SU-DHL-6 (cell line): ENCODE results near the gene RRP12.

ENCODE experiments used
- H2AFZ ChIP-seq: fragments of 200-600 bp; sonication (generic); 2 replicates; pipeline ENCODE4 v1.6.1; 2014; ENCODE audit warnings: low read depth, mild to moderate bottlenecking, moderate library complexity, mixed read lengths, antibody characterized with exemption, low read length; ENCODE audit not compliant: severe bottlenecking
- H3F3A ChIP-seq: fragments of 200-600 bp; shearing (Covaris generic); 2 replicates; pipeline ENCODE4 v1.6.0; 2016; ENCODE audit warnings: antibody characterized with exemption, mild to moderate bottlenecking; ENCODE audit not compliant: insufficient read depth
- H3K27ac ChIP-seq: fragments of 200-600 bp; sonication (generic); 2 replicates; pipeline ENCODE4 v1.5.1; 2016; ENCODE audit warnings: low read depth, mild to moderate bottlenecking, low read length, moderate library complexity, mixed read lengths
- H3K27me3 ChIP-seq: fragments of 200-600 bp; sonication (generic), shearing (Covaris generic); 2 replicates; pipeline ENCODE4 v1.6.0; 2014; ENCODE audit warnings: mild to moderate bottlenecking, low read length
- H3K36me3 ChIP-seq: fragments of 200-600 bp; sonication (generic); 2 replicates; pipeline ENCODE4 v1.6.1; 2014; ENCODE audit warnings: mild to moderate bottlenecking, low read length, mixed read lengths
- H3K4me2 ChIP-seq: fragments of 300-600, 200-600 bp; shearing (Covaris generic), sonication (generic); 2 replicates; pipeline ENCODE4 v1.6.0; 2014; ENCODE audit warnings: low read length, low read depth, mild to moderate bottlenecking; ENCODE audit not compliant: poor library complexity, severe bottlenecking
- H3K4me3 ChIP-seq: fragments of 200-600 bp; sonication (generic); 2 replicates; pipeline ENCODE4 v1.5.1; 2014; ENCODE audit warnings: antibody characterized with exemption, low read length, mild to moderate bottlenecking, mixed read lengths; ENCODE audit not compliant: insufficient read depth, poor library complexity, severe bottlenecking
- H3K79me2 ChIP-seq: fragments of 200-600 bp; sonication (generic); 2 replicates; pipeline ENCODE4 v1.6.1; 2014; ENCODE audit warnings: mild to moderate bottlenecking, low read length, moderate library complexity; ENCODE audit not compliant: insufficient read depth
- H3K9ac ChIP-seq: fragments of 200-600 bp; sonication (generic); 2 replicates; pipeline ENCODE4 v1.7.0; 2014; ENCODE audit warnings: mild to moderate bottlenecking, low read length
- H3K9me2 ChIP-seq: fragments of 200-600 bp; sonication (generic); replicated peaks from 2 replicates; pipeline ENCODE4 v1.6.1; 2014; ENCODE audit warnings: low read length; ENCODE audit not compliant: insufficient read depth
- H3K9me3 ChIP-seq: fragments of 200-600 bp; sonication (generic); 2 replicates; pipeline ENCODE4 v1.6.1; 2014; ENCODE audit warnings: low read length, mixed read lengths; ENCODE audit not compliant: insufficient read depth
- H4K20me1 ChIP-seq: fragments of 200-600 bp; sonication (generic); 2 replicates; pipeline ENCODE4 v1.6.1; 2014; ENCODE audit warnings: low read depth, mild to moderate bottlenecking, antibody characterized with exemption, low read length, moderate library complexity, mixed read lengths
- CTCF ChIP-seq: fragments of 200-600 bp; sonication (generic); IDR thresholded peaks from one replicate; pipeline ENCODE4 v1.5.1; 2017; ENCODE audit warnings: antibody characterized with exemption, mild to moderate bottlenecking, low read length, moderate library complexity; ENCODE audit not compliant: insufficient read depth, poor library complexity, severe bottlenecking
- EZH2phosphoT487 ChIP-seq: fragments of 200-600 bp; sonication (generic), shearing (Covaris generic); conservative IDR thresholded peaks from 2 replicates; pipeline ENCODE4 v1.6.1; 2018; ENCODE audit warnings: mild to moderate bottlenecking, antibody characterized with exemption, low read length, moderate library complexity, mixed read lengths

RRP12 gene

GRCh38 chr10:97329766-97330165 is 71.4 kb downstream of the RRP12 start:
- no peak overlapping the region for H3K9ac ChIP-seq
- H2AFZ ChIP-seq = no peak overlapping the region
- no peak overlapping the region for H3K27ac ChIP-seq
- no peaks in the 10 kb centered on the region for H3K9me3 ChIP-seq
- no peaks in the 10 kb centered on the region for H4K20me1 ChIP-seq
- no peak overlapping the region for H3K4me3 ChIP-seq
- no peaks in the 10 kb centered on the region for H3K79me2 ChIP-seq
- no peaks in the 10 kb centered on the region for H3F3A ChIP-seq
- no peaks in the 10 kb centered on the region for H3K9me2 ChIP-seq
- H3K27me3 ChIP-seq = no peaks in the 10 kb centered on the region
- TF ChIP-seq CTCF = no peak
- no peak for TF ChIP-seq EZH2phosphoT487
- H3K4me2 ChIP-seq = no peak overlapping the region
- H3K36me3 ChIP-seq = no peaks in the 10 kb centered on the region

- Histone ChIP-seq H3K27me3 (no peaks in the 10 kb centered on the region), H3F3A (no peaks in the 10 kb centered on the region), H3K36me3 (no peaks in the 10 kb centered on the region), H4K20me1 (no peaks in the 10 kb centered on the region), H2AFZ (no peak overlapping the region), H3K4me2 (no peak overlapping the region), H3K79me2 (no peaks in the 10 kb centered on the region), H3K4me3 (no peak overlapping the region), H3K9me3 (no peaks in the 10 kb centered on the region), H3K27ac (no peak overlapping the region), H3K9ac (no peak overlapping the region), H3K9me2 (no peaks in the 10 kb centered on the region)
- TF ChIP-seq EZH2phosphoT487 = no peak
- no peak for TF ChIP-seq CTCF
Measured at GRCh38 chr10:97328646-97329453, 72.3 kb downstream of the RRP12 start.

DNA sequence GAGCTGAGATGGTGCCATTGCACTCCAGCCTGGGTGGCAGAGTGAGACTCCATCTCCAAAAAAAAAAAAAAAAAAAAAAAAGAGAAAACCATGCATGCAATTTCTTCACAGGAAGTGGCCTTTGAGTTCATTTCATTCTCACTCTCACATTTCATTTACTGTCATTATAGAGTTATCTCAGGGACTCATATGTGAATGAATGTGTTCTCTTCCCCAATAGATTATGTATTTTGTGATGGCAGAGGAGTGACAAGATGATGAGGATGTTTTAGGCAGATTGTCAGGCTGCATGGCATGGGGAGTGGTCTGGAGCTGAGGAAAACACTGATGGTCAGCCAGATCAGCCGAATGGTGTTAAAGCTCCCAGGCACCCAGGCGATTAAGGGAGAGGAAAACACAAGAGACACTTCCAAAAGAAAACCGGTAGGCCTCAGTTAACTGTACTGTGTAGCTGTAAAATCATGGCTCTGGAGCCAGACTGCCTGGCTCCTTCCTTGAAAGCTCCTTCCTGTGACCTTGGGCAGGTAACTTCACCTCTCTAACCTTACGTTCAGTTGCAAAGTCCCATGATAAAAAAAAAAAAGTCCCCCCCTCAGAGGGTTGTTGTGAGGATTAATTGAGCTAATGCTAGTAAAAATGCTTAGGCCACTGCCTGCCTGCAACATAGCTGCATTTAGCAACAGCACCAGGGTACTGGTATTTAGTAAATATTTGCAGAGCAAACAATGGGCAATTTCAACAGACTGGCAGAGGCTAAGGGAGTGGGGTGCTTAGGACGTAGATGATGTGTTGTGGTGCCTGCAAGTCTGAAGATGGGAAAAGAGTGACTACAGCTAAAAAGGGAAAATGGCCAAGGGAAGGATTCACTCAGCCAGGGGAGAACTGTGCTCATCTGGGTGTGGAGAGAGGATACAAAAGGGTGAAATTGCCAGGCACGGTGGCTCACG is 73.5 kb downstream of the RRP12 start:
- H3K27me3 ChIP-seq = no peaks in the 10 kb centered on the region
- no peaks in the 10 kb centered on the region for H3K79me2 ChIP-seq
- H3K9me3 ChIP-seq = no peaks in the 10 kb centered on the region
- no peaks in the 10 kb centered on the region for H3K36me3 ChIP-seq
- H4K20me1 ChIP-seq = no peaks in the 10 kb centered on the region
- no peaks in the 10 kb centered on the region for H3K9me2 ChIP-seq
- H3K4me2 ChIP-seq = no peak overlapping the region
- H3K4me3 ChIP-seq = no peak overlapping the region
- no peak overlapping the region for H2AFZ ChIP-seq
- H3K9ac ChIP-seq = no peak overlapping the region
- H3K27ac ChIP-seq = no peak overlapping the region
- no peaks in the 10 kb centered on the region for H3F3A ChIP-seq
- TF ChIP-seq CTCF = no peak
- no peak for TF ChIP-seq EZH2phosphoT487
